GM10847 (cell line): ENCODE results near the gene NPIPA3.
"Not testable (repeated sequence)": the region's sequence is repeated elsewhere in the genome, so short reads cannot be mapped to it uniquely, and the experiment has no call there.

Experiments used
- POLR2A ChIP-seq: IDR thresholded peaks from 2 replicates; pipeline ENCODE4 v1.6.1; 2011; ENCODE audit not compliant: insufficient read length; ENCODE audit errors: extremely low read depth

NPIPA3 gene

GRCh38 chr16:14703156-14704011 is at the start of gene NPIPA3:
Gene NPIPA3 (plus strand): TSS chr16:14703411. CDS start chr16:14708944, 5,533 bp downstream.
- TF ChIP-seq POLR2A = not testable (repeated sequence)

GRCh38 chr16:14658063-14658462 is 45.1 kb upstream of the NPIPA3 start:
- no peak for TF ChIP-seq POLR2A

GRCh38 chr16:14667347-14668266 is 35.6 kb upstream of the NPIPA3 start:
- TF ChIP-seq POLR2A = no peak

- TF ChIP-seq POLR2A = no peak
Observed at GRCh38 chr16:14668556-14669223, 34.5 kb upstream of the NPIPA3 start.

- no peak for TF ChIP-seq POLR2A
Observed at GRCh38 chr16:14669776-14670175, 33.4 kb upstream of the NPIPA3 start.

GRCh38 chr16:14672403-14672971 is 30.7 kb upstream of the NPIPA3 start:
- TF ChIP-seq POLR2A = no peak

- no peak for TF ChIP-seq POLR2A
Observed at GRCh38 chr16:14676633-14677032, 26.6 kb upstream of the NPIPA3 start.

GRCh38 chr16:14677627-14678026 is 25.6 kb upstream of the NPIPA3 start:
- no peak for TF ChIP-seq POLR2A

GRCh38 chr16:14678748-14679497 is 24.3 kb upstream of the NPIPA3 start:
- no peak for TF ChIP-seq POLR2A

- no peak for TF ChIP-seq POLR2A
Observed at GRCh38 chr16:14681115-14681514, 22.1 kb upstream of the NPIPA3 start.

GRCh38 chr16:14682121-14682520 is 21.1 kb upstream of the NPIPA3 start:
- no peak for TF ChIP-seq POLR2A

GRCh38 chr16:14694129-14694528 is 9.1 kb upstream of the NPIPA3 start, which contains the start of gene PLA2G10:
Gene PLA2G10 (minus strand): TSS chr16:14694308. CDS start chr16:14694229, 79 bp downstream.
- not testable (repeated sequence) for TF ChIP-seq POLR2A

- TF ChIP-seq POLR2A = not testable (repeated sequence)
Observed at GRCh38 chr16:14742273-14743128, 39.3 kb downstream of the NPIPA3 start, which contains the start of gene NPIPA2. Gene NPIPA2 (plus strand): TSS chr16:14742533. CDS start chr16:14748066, 5,533 bp downstream.
